HEK293 (cell line): ENCODE results near the gene PLAAT4.

Experiments used
- CTCF ChIA-PET: fragments of 350-600 bp; formaldehyde crosslinking; extraction: SDS; loops from one replicate; lab custom pipeline; 2021; ENCODE audit warnings: antibody characterized with exemption; lab: Yijun Ruan, JAX
- POLR2A ChIA-PET: fragments of 300-600 bp; formaldehyde crosslinking; extraction: SDS; loops from one replicate; lab custom pipeline; 2020; ENCODE audit warnings: antibody characterized with exemption, inconsistent platforms; lab: Yijun Ruan, JAX
- H3K27ac ChIP-seq: fragments of 200-500 bp; sonication (Bioruptor generic); 2 replicates; pipeline ENCODE4 v1.5.1; 2014; ENCODE audit warnings: low read depth, low read length, control low read depth, inconsistent platforms; ENCODE audit errors: extremely low read depth
- H3K36me3 ChIP-seq, 2 experiments: fragments of 200-500 bp in 1 of 2; sonication (Bioruptor generic) in 1 of 2; 1 replicate in 1 of 2; 2 replicates in 1 of 2; pipeline ENCODE4 v1.5.1; 2014 to 2017; ENCODE audit warnings: inconsistent platforms in 2 of 2, low read length in 2 of 2; ENCODE audit not compliant: control insufficient read depth in 2 of 2, insufficient read depth in 1 of 2
- H3K4me1 ChIP-seq: fragments of 200-500 bp; sonication (Bioruptor generic); 2 replicates; pipeline ENCODE4 v1.5.1; 2014; ENCODE audit warnings: mild to moderate bottlenecking, low read length, inconsistent platforms; ENCODE audit not compliant: control insufficient read depth, insufficient read depth
- H3K4me3 ChIP-seq: 2 replicates; pipeline ENCODE4 v1.5.1; 2011; ENCODE audit warnings: low read depth, mild to moderate bottlenecking, control low read depth, low read length, moderate library complexity
- H3K9me3 ChIP-seq: fragments of 200-500 bp; sonication (Bioruptor generic); 2 replicates; pipeline ENCODE4 v1.5.1; 2014; ENCODE audit warnings: low read depth, low read length, inconsistent platforms; ENCODE audit not compliant: control insufficient read depth, insufficient read depth
- EGR2 ChIP-seq: fragments of 450-650 bp; formaldehyde crosslinking; IDR thresholded peaks from 2 replicates; pipeline ENCODE4 v1.5.1; 2016; ENCODE audit warnings: low read depth, missing biosample characterization, missing genetic modification characterization
- GLIS1 ChIP-seq: fragments of 450-650 bp; formaldehyde crosslinking; IDR thresholded peaks from 2 replicates; pipeline ENCODE4 v1.5.1; 2016; ENCODE audit warnings: missing biosample characterization, missing genetic modification characterization
- IKZF3 ChIP-seq: fragments of 450-650 bp; IDR thresholded peaks from 2 replicates; pipeline ENCODE4 v1.5.0; 2018; ENCODE audit warnings: missing biosample characterization, mild to moderate bottlenecking, missing genetic modification characterization, moderate library complexity
- SCRT1 ChIP-seq: fragments of 450-650 bp; formaldehyde crosslinking; IDR thresholded peaks from 2 replicates; pipeline ENCODE4 v1.5.1; 2016; ENCODE audit warnings: missing biosample characterization, missing genetic modification characterization, borderline replicate concordance
- SCRT2 ChIP-seq: fragments of 450-650 bp; formaldehyde crosslinking; IDR thresholded peaks from 2 replicates; pipeline ENCODE4 v1.5.1; 2016; ENCODE audit warnings: missing biosample characterization, missing genetic modification characterization
- SP2 ChIP-seq: fragments of 450-650 bp; formaldehyde crosslinking; IDR thresholded peaks from 2 replicates; pipeline ENCODE4 v1.5.1; 2016; ENCODE audit warnings: missing biosample characterization, missing genetic modification characterization
- YY1 ChIP-seq: fragments of 450-650 bp; formaldehyde crosslinking; IDR thresholded peaks from 2 replicates; pipeline ENCODE4 v1.5.1; 2018; ENCODE audit warnings: missing biosample characterization, missing genetic modification characterization
- ZNF2 ChIP-seq: fragments of 450-650 bp; formaldehyde crosslinking; IDR thresholded peaks from 2 replicates; pipeline ENCODE4 v1.5.1; 2016; ENCODE audit warnings: missing biosample characterization, missing genetic modification characterization
- ZNF324 ChIP-seq: fragments of 450-650 bp; formaldehyde crosslinking; IDR thresholded peaks from 2 replicates; pipeline ENCODE4 v1.5.1; 2016; ENCODE audit warnings: missing biosample characterization, missing genetic modification characterization
- ZNF350 ChIP-seq: fragments of 450-650 bp; formaldehyde crosslinking; IDR thresholded peaks from 2 replicates; pipeline ENCODE4 v1.5.0; 2017; ENCODE audit warnings: missing biosample characterization, mild to moderate bottlenecking, missing genetic modification characterization
- ZNF391 ChIP-seq: fragments of 450-650 bp; formaldehyde crosslinking; IDR thresholded peaks from 2 replicates; pipeline ENCODE4 v1.5.1; 2016; ENCODE audit warnings: low read depth, missing biosample characterization, missing genetic modification characterization, borderline replicate concordance
- ZNF426 ChIP-seq: fragments of 450-650 bp; formaldehyde crosslinking; IDR thresholded peaks from 2 replicates; pipeline ENCODE4 v1.5.1; 2017; ENCODE audit warnings: missing biosample characterization, missing genetic modification characterization, mild to moderate bottlenecking, inconsistent platforms, moderate library complexity
- ZNF48 ChIP-seq: fragments of 450-650 bp; formaldehyde crosslinking; IDR thresholded peaks from 2 replicates; pipeline ENCODE4 v1.5.1; 2016; ENCODE audit warnings: missing biosample characterization, missing genetic modification characterization
- ZNF521 ChIP-seq: fragments of 450-650 bp; formaldehyde crosslinking; IDR thresholded peaks from 2 replicates; pipeline ENCODE4 v1.5.1; 2017; ENCODE audit warnings: missing biosample characterization, mild to moderate bottlenecking, missing genetic modification characterization
- ZNF530 ChIP-seq: fragments of 450-650 bp; formaldehyde crosslinking; IDR thresholded peaks from 2 replicates; pipeline ENCODE4 v1.5.1; 2016; ENCODE audit warnings: low read depth, missing biosample characterization, missing genetic modification characterization
- ZNF544 ChIP-seq: fragments of 450-650 bp; formaldehyde crosslinking; IDR thresholded peaks from 2 replicates; pipeline ENCODE4 v1.5.0; 2017; ENCODE audit warnings: missing biosample characterization, missing genetic modification characterization
- ZNF571 ChIP-seq: fragments of 450-650 bp; formaldehyde crosslinking; IDR thresholded peaks from 2 replicates; pipeline ENCODE4 v1.5.0; 2017; ENCODE audit warnings: missing biosample characterization, missing genetic modification characterization
- ZNF624 ChIP-seq: fragments of 450-650 bp; formaldehyde crosslinking; IDR thresholded peaks from 2 replicates; pipeline ENCODE4 v1.5.1; 2017; ENCODE audit warnings: missing biosample characterization, missing genetic modification characterization
- ZNF658 ChIP-seq: fragments of 450-650 bp; formaldehyde crosslinking; IDR thresholded peaks from 2 replicates; pipeline ENCODE4; 2016; ENCODE audit warnings: missing biosample characterization, missing genetic modification characterization
- ZNF660 ChIP-seq: fragments of 450-650 bp; IDR thresholded peaks from 2 replicates; pipeline ENCODE4 v1.5.1; 2018; ENCODE audit warnings: missing biosample characterization, mild to moderate bottlenecking, missing genetic modification characterization
- ZNF792 ChIP-seq: fragments of 450-650 bp; formaldehyde crosslinking; IDR thresholded peaks from 2 replicates; pipeline ENCODE4 v1.5.1; 2016; ENCODE audit warnings: missing biosample characterization, missing genetic modification characterization
- ZNF837 ChIP-seq: fragments of 450-650 bp; formaldehyde crosslinking; IDR thresholded peaks from 2 replicates; pipeline ENCODE4 v1.5.1; 2016; ENCODE audit warnings: missing biosample characterization, missing genetic modification characterization
- TF ChIP-seq, protein P1 (sequence below): fragments of 450-650 bp; formaldehyde crosslinking; IDR thresholded peaks from 2 replicates; pipeline ENCODE4 v1.5.1; 2016; ENCODE audit warnings: missing biosample characterization, missing genetic modification characterization, borderline replicate concordance
- TF ChIP-seq, protein P2 (sequence below): fragments of 450-650 bp; formaldehyde crosslinking; IDR thresholded peaks from 2 replicates; pipeline ENCODE4 v1.5.1; 2016; ENCODE audit warnings: missing biosample characterization, missing genetic modification characterization
- TF ChIP-seq, protein P3 (sequence below): fragments of 450-650 bp; formaldehyde crosslinking; IDR thresholded peaks from 2 replicates; pipeline ENCODE4 v1.5.1; 2016; ENCODE audit warnings: missing biosample characterization, missing genetic modification characterization
- TF ChIP-seq, protein P4 (sequence below): fragments of 450-650 bp; formaldehyde crosslinking; IDR thresholded peaks from 2 replicates; pipeline ENCODE4 v1.5.1; 2016; ENCODE audit warnings: missing biosample characterization, missing genetic modification characterization

PLAAT4 gene

DNA sequence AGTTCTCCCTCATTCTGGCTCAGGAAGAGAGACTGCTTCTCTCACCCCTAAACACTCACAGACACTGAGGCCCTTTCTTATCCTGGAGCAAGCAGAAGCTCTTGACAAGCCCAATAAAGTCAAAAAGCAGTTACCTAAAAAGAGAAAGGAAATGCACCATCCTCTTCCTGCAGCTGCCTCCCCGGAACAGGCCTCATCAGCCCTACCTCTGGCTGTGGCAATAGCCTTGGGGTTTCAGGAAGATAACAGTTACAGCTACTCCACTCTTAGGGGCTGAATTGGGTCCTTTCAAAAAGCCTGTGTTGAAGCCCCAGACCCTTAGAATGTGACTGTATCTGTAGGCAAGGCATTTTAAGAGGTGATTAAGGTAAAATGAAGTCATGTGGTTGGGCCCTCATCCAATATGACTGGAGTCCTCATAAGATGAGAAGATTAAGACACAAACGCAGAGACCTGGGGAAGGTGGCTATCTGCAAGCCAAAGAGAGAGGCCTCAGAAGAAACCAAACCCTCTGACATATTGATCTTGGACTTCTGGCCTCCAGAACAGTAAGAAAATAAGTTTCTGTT lies 34.3 kb upstream of the PLAAT4 start:
- H3K4me1 ChIP-seq = no peaks in the 10 kb centered on the region
- TF ChIP-seq, protein P1, sequence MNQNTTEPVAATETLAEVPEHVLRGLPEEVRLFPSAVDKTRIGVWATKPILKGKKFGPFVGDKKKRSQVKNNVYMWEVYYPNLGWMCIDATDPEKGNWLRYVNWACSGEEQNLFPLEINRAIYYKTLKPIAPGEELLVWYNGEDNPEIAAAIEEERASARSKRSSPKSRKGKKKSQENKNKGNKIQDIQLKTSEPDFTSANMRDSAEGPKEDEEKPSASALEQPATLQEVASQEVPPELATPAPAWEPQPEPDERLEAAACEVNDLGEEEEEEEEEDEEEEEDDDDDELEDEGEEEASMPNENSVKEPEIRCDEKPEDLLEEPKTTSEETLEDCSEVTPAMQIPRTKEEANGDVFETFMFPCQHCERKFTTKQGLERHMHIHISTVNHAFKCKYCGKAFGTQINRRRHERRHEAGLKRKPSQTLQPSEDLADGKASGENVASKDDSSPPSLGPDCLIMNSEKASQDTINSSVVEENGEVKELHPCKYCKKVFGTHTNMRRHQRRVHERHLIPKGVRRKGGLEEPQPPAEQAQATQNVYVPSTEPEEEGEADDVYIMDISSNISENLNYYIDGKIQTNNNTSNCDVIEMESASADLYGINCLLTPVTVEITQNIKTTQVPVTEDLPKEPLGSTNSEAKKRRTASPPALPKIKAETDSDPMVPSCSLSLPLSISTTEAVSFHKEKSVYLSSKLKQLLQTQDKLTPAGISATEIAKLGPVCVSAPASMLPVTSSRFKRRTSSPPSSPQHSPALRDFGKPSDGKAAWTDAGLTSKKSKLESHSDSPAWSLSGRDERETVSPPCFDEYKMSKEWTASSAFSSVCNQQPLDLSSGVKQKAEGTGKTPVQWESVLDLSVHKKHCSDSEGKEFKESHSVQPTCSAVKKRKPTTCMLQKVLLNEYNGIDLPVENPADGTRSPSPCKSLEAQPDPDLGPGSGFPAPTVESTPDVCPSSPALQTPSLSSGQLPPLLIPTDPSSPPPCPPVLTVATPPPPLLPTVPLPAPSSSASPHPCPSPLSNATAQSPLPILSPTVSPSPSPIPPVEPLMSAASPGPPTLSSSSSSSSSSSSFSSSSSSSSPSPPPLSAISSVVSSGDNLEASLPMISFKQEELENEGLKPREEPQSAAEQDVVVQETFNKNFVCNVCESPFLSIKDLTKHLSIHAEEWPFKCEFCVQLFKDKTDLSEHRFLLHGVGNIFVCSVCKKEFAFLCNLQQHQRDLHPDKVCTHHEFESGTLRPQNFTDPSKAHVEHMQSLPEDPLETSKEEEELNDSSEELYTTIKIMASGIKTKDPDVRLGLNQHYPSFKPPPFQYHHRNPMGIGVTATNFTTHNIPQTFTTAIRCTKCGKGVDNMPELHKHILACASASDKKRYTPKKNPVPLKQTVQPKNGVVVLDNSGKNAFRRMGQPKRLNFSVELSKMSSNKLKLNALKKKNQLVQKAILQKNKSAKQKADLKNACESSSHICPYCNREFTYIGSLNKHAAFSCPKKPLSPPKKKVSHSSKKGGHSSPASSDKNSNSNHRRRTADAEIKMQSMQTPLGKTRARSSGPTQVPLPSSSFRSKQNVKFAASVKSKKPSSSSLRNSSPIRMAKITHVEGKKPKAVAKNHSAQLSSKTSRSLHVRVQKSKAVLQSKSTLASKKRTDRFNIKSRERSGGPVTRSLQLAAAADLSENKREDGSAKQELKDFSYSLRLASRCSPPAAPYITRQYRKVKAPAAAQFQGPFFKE (tag by site-specific recombination) = no peak
- TF ChIP-seq ZNF350 (tag by site-specific recombination) = no peak
- TF ChIP-seq ZNF2 (tag by site-specific recombination) = no peak
- no peak for TF ChIP-seq IKZF3
- no peak for TF ChIP-seq ZNF624 (tag by site-specific recombination)
- no peak for TF ChIP-seq ZNF530 (tag by site-specific recombination)
- TF ChIP-seq ZNF658 (tag by site-specific recombination) = no peak
- TF ChIP-seq, protein P2, sequence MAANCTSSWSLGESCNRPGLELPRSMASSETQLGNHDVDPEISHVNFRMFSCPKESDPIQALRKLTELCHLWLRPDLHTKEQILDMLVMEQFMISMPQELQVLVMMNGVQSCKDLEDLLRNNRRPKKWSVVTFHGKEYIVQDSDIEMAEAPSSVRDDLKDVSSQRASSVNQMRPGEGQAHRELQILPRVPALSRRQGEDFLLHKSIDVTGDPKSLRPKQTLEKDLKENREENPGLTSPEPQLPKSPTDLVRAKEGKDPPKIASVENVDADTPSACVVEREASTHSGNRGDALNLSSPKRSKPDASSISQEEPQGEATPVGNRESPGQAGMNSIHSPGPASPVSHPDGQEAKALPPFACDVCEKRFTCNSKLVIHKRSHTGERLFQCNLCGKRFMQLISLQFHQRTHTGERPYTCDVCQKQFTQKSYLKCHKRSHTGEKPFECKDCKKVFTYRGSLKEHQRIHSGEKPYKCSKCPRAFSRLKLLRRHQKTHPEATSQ (tag by site-specific recombination) = no peak
- TF ChIP-seq ZNF48 = no peak
- no peak for TF ChIP-seq SCRT1 (tag by site-specific recombination)
- TF ChIP-seq ZNF544 = no peak
- no peaks in the 10 kb centered on the region for H3K9me3 ChIP-seq
- ChIA-PET CTCF (no interaction called here), POLR2A (no interaction called here)
- H3K36me3 ChIP-seq = no peaks in the 10 kb centered on the region
- no peak overlapping the region for H3K4me3 ChIP-seq
- H3K27ac ChIP-seq = no peak overlapping the region

DNA sequence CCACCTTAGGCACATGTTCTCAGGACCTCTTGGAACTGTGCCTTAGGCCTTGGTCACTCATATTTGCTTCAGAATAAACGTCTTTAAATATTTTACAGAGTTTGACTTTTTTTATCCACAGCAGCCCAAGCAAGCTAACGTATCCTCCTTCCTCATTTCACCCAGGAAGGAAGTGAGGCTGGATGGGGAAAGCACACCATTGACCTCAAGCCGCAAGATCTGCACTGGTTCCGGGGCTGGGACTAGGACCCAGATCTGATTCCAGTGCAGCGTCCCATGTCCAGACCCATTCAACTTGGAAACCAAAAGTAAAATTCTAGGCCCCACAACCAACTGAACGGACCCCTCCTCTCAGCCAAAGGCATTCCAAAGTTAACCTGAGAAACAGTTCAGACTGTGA lies 33.1 kb upstream of the PLAAT4 start:
- ChIA-PET POLR2A (no interaction called here), CTCF (no interaction called here)
- no peaks in the 10 kb centered on the region for H3K9me3 ChIP-seq
- no peak overlapping the region for H3K27ac ChIP-seq
- H3K36me3 ChIP-seq = no peaks in the 10 kb centered on the region
- no peak overlapping the region for H3K4me3 ChIP-seq
- no peaks in the 10 kb centered on the region for H3K4me1 ChIP-seq
- TF ChIP-seq, protein P3, sequence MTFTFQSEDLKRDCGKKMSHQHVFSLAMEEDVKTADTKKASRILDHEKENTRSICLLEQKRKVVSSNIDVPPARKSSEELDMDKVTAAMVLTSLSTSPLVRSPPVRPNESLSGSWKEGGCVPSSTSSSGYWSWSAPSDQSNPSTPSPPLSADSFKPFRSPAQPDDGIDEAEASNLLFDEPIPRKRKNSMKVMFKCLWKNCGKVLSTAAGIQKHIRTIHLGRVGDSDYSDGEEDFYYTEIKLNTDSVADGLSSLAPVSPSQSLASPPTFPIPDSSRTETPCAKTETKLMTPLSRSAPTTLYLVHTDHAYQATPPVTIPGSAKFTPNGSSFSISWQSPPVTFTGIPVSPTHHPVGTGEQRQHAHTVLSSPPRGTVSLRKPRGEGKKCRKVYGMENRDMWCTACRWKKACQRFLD (tag by site-specific recombination) = no peak
- no peak for TF ChIP-seq ZNF837 (tag by site-specific recombination)
- TF ChIP-seq ZNF571 (tag by site-specific recombination) = no peak
- no peak for TF ChIP-seq YY1 (tag by site-specific recombination)
- TF ChIP-seq GLIS1 = no peak
- no peak for TF ChIP-seq ZNF324 (tag by site-specific recombination)
- no peak for TF ChIP-seq SP2 (tag by site-specific recombination)
- TF ChIP-seq, protein P4, sequence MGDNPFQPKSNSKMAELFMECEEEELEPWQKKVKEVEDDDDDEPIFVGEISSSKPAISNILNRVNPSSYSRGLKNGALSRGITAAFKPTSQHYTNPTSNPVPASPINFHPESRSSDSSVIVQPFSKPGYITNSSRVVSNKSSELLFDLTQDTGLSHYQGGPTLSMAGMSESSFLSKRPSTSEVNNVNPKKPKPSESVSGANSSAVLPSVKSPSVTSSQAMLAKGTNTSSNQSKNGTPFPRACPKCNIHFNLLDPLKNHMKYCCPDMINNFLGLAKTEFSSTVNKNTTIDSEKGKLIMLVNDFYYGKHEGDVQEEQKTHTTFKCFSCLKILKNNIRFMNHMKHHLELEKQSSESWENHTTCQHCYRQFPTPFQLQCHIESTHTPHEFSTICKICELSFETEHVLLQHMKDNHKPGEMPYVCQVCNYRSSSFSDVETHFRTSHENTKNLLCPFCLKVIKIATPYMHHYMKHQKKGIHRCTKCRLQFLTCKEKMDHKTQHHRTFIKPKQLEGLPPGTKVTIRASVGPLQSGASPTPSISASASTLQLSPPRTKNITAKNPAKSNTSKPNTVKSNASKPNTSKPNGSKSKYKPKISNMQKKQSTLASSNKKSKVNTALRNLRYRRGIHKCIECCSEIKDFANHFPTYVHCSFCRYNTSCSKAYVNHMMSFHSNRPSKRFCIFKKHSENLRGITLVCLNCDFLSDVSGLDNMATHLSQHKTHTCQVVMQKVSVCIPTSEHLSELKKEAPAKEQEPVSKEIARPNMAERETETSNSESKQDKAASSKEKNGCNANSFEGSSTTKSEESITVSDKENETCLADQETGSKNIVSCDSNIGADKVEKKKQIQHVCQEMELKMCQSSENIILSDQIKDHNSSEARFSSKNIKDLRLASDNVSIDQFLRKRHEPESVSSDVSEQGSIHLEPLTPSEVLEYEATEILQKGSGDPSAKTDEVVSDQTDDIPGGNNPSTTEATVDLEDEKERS (tag by site-specific recombination) = no peak
- TF ChIP-seq ZNF660 (tag by site-specific recombination) = no peak
- no peak for TF ChIP-seq ZNF391
- no peak for TF ChIP-seq EGR2 (tag by site-specific recombination)
- no peak for TF ChIP-seq ZNF544
- no peak for TF ChIP-seq SCRT2 (tag by site-specific recombination)
- TF ChIP-seq ZNF426 (tag by site-specific recombination) = no peak
- no peak for TF ChIP-seq ZNF521
- TF ChIP-seq ZNF792 (tag by site-specific recombination) = no peak
